ENCODE results near the gene KCTD11.

- TF ChIP-seq, protein P1, sequence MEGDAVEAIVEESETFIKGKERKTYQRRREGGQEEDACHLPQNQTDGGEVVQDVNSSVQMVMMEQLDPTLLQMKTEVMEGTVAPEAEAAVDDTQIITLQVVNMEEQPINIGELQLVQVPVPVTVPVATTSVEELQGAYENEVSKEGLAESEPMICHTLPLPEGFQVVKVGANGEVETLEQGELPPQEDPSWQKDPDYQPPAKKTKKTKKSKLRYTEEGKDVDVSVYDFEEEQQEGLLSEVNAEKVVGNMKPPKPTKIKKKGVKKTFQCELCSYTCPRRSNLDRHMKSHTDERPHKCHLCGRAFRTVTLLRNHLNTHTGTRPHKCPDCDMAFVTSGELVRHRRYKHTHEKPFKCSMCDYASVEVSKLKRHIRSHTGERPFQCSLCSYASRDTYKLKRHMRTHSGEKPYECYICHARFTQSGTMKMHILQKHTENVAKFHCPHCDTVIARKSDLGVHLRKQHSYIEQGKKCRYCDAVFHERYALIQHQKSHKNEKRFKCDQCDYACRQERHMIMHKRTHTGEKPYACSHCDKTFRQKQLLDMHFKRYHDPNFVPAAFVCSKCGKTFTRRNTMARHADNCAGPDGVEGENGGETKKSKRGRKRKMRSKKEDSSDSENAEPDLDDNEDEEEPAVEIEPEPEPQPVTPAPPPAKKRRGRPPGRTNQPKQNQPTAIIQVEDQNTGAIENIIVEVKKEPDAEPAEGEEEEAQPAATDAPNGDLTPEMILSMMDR (IDR thresholded peaks at IDR 0.05; ENCODE audit: low read length): no peak
- no peak for TF ChIP-seq EZH2 (IDR thresholded peaks at IDR 0.05; ENCODE audit: borderline replicate concordance, low read length)
Observed at GRCh38 chr17:7388856-7389255, 36.9 kb downstream of the KCTD11 start.
